SK-N-SH treated with all-trans-retinoic acid at 6 μM for 48 hours (cell line): Measurements from ENCODE around the gene UTP4.
A peak's percentile ranks its signal among the peaks of the same experiment; 100 is the strongest.

Experiments
- ATAC-seq: fragments of 200-7000 bp; cut with Tn5 transposase; 3 replicates; pipeline ENCODE4 v1.9.1; 2020; ENCODE audit warnings: mild to moderate bottlenecking, moderate library complexity
- ARNTL ChIP-seq: fragments of 450-650 bp; formaldehyde crosslinking; IDR thresholded peaks from 2 replicates; pipeline ENCODE4 v1.5.0; 2020; ENCODE audit warnings: low read depth, mild to moderate bottlenecking, moderate library complexity, borderline replicate concordance
- BACH2 ChIP-seq: fragments of 250-450 bp; sonication (Bioruptor Pico); IDR thresholded peaks from 2 replicates; pipeline ENCODE4 v1.9.0; 2021; ENCODE audit warnings: mild to moderate bottlenecking, borderline replicate concordance
- CSDC2 ChIP-seq: fragments of 250-450 bp; sonication (Bioruptor Pico); IDR thresholded peaks from 2 replicates; pipeline ENCODE4 v1.5.0; 2020; ENCODE audit warnings: mild to moderate bottlenecking, moderate library complexity
- CSRNP3 ChIP-seq: fragments of 250-450 bp; sonication (Bioruptor Pico); IDR thresholded peaks from 2 replicates; pipeline ENCODE4 v1.5.1; 2021; ENCODE audit warnings: mild to moderate bottlenecking, moderate library complexity
- ESRRG ChIP-seq: fragments of 250-450 bp; sonication (Bioruptor Pico); IDR thresholded peaks from 2 replicates; pipeline ENCODE4 v1.6.1; 2021; ENCODE audit warnings: mild to moderate bottlenecking
- GLIS3 ChIP-seq: fragments of 250-450 bp; sonication (Bioruptor Pico); IDR thresholded peaks from 2 replicates; pipeline ENCODE4 v1.5.0; 2020; ENCODE audit warnings: mild to moderate bottlenecking, moderate library complexity
- OSR1 ChIP-seq: fragments of 250-450 bp; sonication (Bioruptor Pico); IDR thresholded peaks from 2 replicates; pipeline ENCODE4 v1.8.0; 2022; ENCODE audit warnings: moderate library complexity, mild to moderate bottlenecking, inconsistent platforms
- PATZ1 ChIP-seq: fragments of 250-450 bp; sonication (Bioruptor Pico); IDR thresholded peaks from 2 replicates; pipeline ENCODE4 v1.8.0; 2020; ENCODE audit warnings: mild to moderate bottlenecking, moderate library complexity, borderline replicate concordance
- PPARA ChIP-seq: fragments of 250-450 bp; sonication (Bioruptor Pico); IDR thresholded peaks from 2 replicates; pipeline ENCODE4 v1.5.0; 2020; ENCODE audit warnings: mild to moderate bottlenecking, borderline replicate concordance
- RARB ChIP-seq: fragments of 250-450 bp; sonication (Bioruptor Pico); IDR thresholded peaks from 2 replicates; pipeline ENCODE4 v1.8.0; 2021; ENCODE audit warnings: mild to moderate bottlenecking, moderate library complexity
- SNAI2 ChIP-seq: fragments of 250-450 bp; sonication (Bioruptor Pico); IDR thresholded peaks from 2 replicates; pipeline ENCODE4 v1.5.0; 2020; ENCODE audit warnings: mild to moderate bottlenecking, moderate library complexity
- TCF4 ChIP-seq: fragments of 250-450 bp; sonication (Bioruptor Pico); IDR thresholded peaks from 2 replicates; pipeline ENCODE4 v1.8.0; 2021; ENCODE audit warnings: mild to moderate bottlenecking, moderate library complexity, borderline replicate concordance
- TOX ChIP-seq: fragments of 250-450 bp; sonication (Bioruptor Pico); IDR thresholded peaks from 2 replicates; pipeline ENCODE4 v1.8.0; 2021; ENCODE audit warnings: mild to moderate bottlenecking, moderate library complexity, borderline replicate concordance
- TSHZ2 ChIP-seq: fragments of 250-450 bp; sonication (Bioruptor Pico); IDR thresholded peaks from 2 replicates; pipeline ENCODE4 v1.5.0; 2020; ENCODE audit warnings: mild to moderate bottlenecking, moderate library complexity
- ZC3H10 ChIP-seq: fragments of 250-450 bp; sonication (Bioruptor Pico); IDR thresholded peaks from 2 replicates; pipeline ENCODE4 v1.5.1; 2021; ENCODE audit warnings: mild to moderate bottlenecking, moderate library complexity
- ZFP3 ChIP-seq: fragments of 250-450 bp; sonication (Bioruptor Pico); IDR thresholded peaks from 2 replicates; pipeline ENCODE4 v1.5.0; 2020; ENCODE audit warnings: mild to moderate bottlenecking, moderate library complexity
- ZNF565 ChIP-seq: fragments of 450-650 bp; formaldehyde crosslinking; conservative IDR thresholded peaks from 2 replicates; pipeline ENCODE4 v1.5.0; 2020; ENCODE audit warnings: low read depth, mild to moderate bottlenecking, moderate library complexity
- ZNF70 ChIP-seq: fragments of 450-650 bp; formaldehyde crosslinking; IDR thresholded peaks from 2 replicates; pipeline ENCODE4 v1.5.0; 2020; ENCODE audit warnings: mild to moderate bottlenecking, moderate library complexity
- TF ChIP-seq, protein P1 (sequence below): fragments of 250-450 bp; sonication (Bioruptor Pico); IDR thresholded peaks from 2 replicates; pipeline ENCODE4 v1.5.1; 2020; ENCODE audit warnings: low read depth, mild to moderate bottlenecking, moderate library complexity
- TF ChIP-seq, protein P2 (sequence below): fragments of 250-450 bp; sonication (Bioruptor Pico); IDR thresholded peaks from 2 replicates; pipeline ENCODE4 v1.8.0; 2021; ENCODE audit warnings: low read depth, mild to moderate bottlenecking, moderate library complexity, borderline replicate concordance

UTP4 gene

GRCh38 chr16:69166221-69166833 lies 33.9 kb downstream of the UTP4 start:
- TF ChIP-seq ZC3H10, result no peak
- no peak for TF ChIP-seq ZFP3 (CRISPR knock-in tag)
- TF ChIP-seq ZNF70 (CRISPR knock-in tag), result no peak
- TF ChIP-seq, protein P1, sequence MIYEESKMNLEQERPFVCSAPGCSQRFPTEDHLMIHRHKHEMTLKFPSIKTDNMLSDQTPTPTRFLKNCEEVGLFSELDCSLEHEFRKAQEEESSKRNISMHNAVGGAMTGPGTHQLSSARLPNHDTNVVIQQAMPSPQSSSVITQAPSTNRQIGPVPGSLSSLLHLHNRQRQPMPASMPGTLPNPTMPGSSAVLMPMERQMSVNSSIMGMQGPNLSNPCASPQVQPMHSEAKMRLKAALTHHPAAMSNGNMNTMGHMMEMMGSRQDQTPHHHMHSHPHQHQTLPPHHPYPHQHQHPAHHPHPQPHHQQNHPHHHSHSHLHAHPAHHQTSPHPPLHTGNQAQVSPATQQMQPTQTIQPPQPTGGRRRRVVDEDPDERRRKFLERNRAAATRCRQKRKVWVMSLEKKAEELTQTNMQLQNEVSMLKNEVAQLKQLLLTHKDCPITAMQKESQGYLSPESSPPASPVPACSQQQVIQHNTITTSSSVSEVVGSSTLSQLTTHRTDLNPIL (CRISPR knock-in tag), result no peak
- no peak for TF ChIP-seq ARNTL (CRISPR knock-in tag)
- ATAC-seq, result peak; percentile 73

- ATAC-seq, result 0 out of 3 replicates have a peak, but pooled peaks have one; percentile 10
- TF ChIP-seq, protein P2, sequence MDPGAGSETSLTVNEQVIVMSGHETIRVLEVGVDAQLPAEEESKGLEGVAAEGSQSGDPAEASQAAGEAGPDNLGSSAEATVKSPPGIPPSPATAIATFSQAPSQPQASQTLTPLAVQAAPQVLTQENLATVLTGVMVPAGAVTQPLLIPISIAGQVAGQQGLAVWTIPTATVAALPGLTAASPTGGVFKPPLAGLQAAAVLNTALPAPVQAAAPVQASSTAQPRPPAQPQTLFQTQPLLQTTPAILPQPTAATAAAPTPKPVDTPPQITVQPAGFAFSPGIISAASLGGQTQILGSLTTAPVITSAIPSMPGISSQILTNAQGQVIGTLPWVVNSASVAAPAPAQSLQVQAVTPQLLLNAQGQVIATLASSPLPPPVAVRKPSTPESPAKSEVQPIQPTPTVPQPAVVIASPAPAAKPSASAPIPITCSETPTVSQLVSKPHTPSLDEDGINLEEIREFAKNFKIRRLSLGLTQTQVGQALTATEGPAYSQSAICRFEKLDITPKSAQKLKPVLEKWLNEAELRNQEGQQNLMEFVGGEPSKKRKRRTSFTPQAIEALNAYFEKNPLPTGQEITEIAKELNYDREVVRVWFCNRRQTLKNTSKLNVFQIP (CRISPR knock-in tag), result no peak
- TF ChIP-seq CSRNP3 (CRISPR knock-in tag) (no peak), ZC3H10 (no peak), BACH2 (no peak), ZFP3 (CRISPR knock-in tag) (no peak), OSR1 (no peak), ESRRG (CRISPR knock-in tag) (no peak), RARB (no peak), SNAI2 (CRISPR knock-in tag) (no peak), TCF4 (CRISPR knock-in tag) (no peak), ARNTL (CRISPR knock-in tag) (no peak), ZNF70 (CRISPR knock-in tag) (no peak), PATZ1 (no peak), PPARA (CRISPR knock-in tag) (no peak), GLIS3 (no peak)
- TF ChIP-seq, protein P1 (CRISPR knock-in tag), result no peak
- TF ChIP-seq, all 23 proteins: peak for 0
Measured at GRCh38 chr16:69166946-69167930, 34.8 kb downstream of the UTP4 start.

GRCh38 chr16:69169051-69169450 lies 36.6 kb downstream of the UTP4 start:
- no peak for TF ChIP-seq CSDC2 (CRISPR knock-in tag)
- TF ChIP-seq ZNF70 (CRISPR knock-in tag), result no peak
- TF ChIP-seq ESRRG (CRISPR knock-in tag), result no peak
- TF ChIP-seq ZNF565, result no peak
- no peak for TF ChIP-seq TSHZ2 (CRISPR knock-in tag)
- TF ChIP-seq TOX (CRISPR knock-in tag), result no peak
- no peak for ATAC-seq
